Bladder microvascular endothelial cell (primary cell): ENCODE data around the gene ZFPM1. TPM values are rescaled to one million over a fixed set of nuclear protein-coding genes. Genes with fewer than 3 reads are reported as not detected.

Experiments used
- total RNA-seq: library from RNA; depleted of rRNA; stranded (reverse); fragments of >200 nt; gene quantifications from 2 replicates; pipeline ENCODE4 v1.2.3, GENCODE V29; 2014

The ZFPM1 gene
- total RNA-seq = 0.81 and 2.8 TPM in 2 replicates

GRCh38 chr16:88453217-88453531 lies at the start of gene ZFPM1:
Gene ZFPM1, plus strand, starts transcription at chr16:88453280. Its CDS starts 359 bp downstream, at chr16:88453639.

GRCh38 chr16:88569985-88570690 lies 117.1 kb downstream of the ZFPM1 start, which contains the start of gene ZC3H18:
Gene ZC3H18, plus strand, starts transcription at chr16:88570403. Its CDS starts 6,721 bp downstream, at chr16:88577124.

Other genes with a start within 250 kb of the ZFPM1 start
- 0.32 and 0.82 TPM in 2 replicates for gene ZNF469, start 70.3 kb upstream of the ZFPM1 start, total RNA-seq
- 9.6 and 19.0 TPM in 2 replicates for gene ZC3H18, start 117.1 kb downstream of the ZFPM1 start, total RNA-seq
- not detected in 2 replicates for gene IL17C, start 185.3 kb downstream of the ZFPM1 start, total RNA-seq
- 123 and 249 TPM in 2 replicates for gene CYBA, start 197.8 kb downstream of the ZFPM1 start, total RNA-seq
- 44.0 and 54.7 TPM in 2 replicates for gene MVD, start 209.8 kb downstream of the ZFPM1 start, total RNA-seq
- 0.16 TPM in 1 of 2 replicates, not detected in the other for gene SNAI3, start 233.2 kb downstream of the ZFPM1 start, total RNA-seq